H1 (cell line): ENCODE data around the gene RPL37A. TPM values are rescaled to one million over a fixed set of nuclear protein-coding genes. Genes with fewer than 3 reads are reported as not detected.

Experiments used
- CBX8 ChIP-seq: fragments of 300-800, 300-1000 bp; sonication (generic); IDR thresholded peaks from 2 replicates; pipeline ENCODE4 v1.7.1; 2016; ENCODE audit warnings: low read depth, low read length, borderline replicate concordance
- CHD2 ChIP-seq: IDR thresholded peaks from 2 replicates; pipeline ENCODE4 v1.6.1; 2012; ENCODE audit warnings: low read length, improper control_type of control experiment
- POLR2A ChIP-seq, 2 experiments: IDR thresholded peaks; 1 replicate in 1 of 2; 2 replicates in 1 of 2; pipeline ENCODE4 v1.6.1; 2011; ENCODE audit warnings: low read depth in 2 of 2, low read length in 2 of 2, mild to moderate bottlenecking in 2 of 2; ENCODE audit errors: control extremely low read depth in 1 of 2
- SIRT6 ChIP-seq: IDR thresholded peaks from one replicate; pipeline ENCODE4 v1.7.1; 2012; ENCODE audit warnings: low read length, inconsistent platforms
- SP1 ChIP-seq: IDR thresholded peaks from 2 replicates; pipeline ENCODE4 v1.6.1; 2011; ENCODE audit warnings: low read depth, low read length
- polyA plus RNA-seq, 7 experiments: library from polyadenylated mRNA; depleted of rRNA in 3 of 7; stranded (reverse) in 5 of 7; unstranded in 2 of 7; fragments of >200 nt in 5 of 7; fragments of 200-250 nt in 2 of 7; gene quantifications; 1 replicate in 5 of 7; 2 replicates in 1 of 7; 4 replicates in 1 of 7; pipeline versions ENCODE4 v1.2.1 to v1.2.3, GENCODE V29; 2011 to 2013; ENCODE audit warnings: missing spikeins in 2 of 7, mixed read lengths in 2 of 7
- total RNA-seq: library from RNA; stranded (reverse); fragmentation: NEBNext Ultra II Directional; extraction: Animal tissue kit (Norgen Biotek cat#: 25700); gene quantifications from 2 replicates; pipeline ENCODE4 v1.2.1, GENCODE V29; 2021

The RPL37A gene
- total and polyA plus RNA-seq, 2 of the 8 experiments (the other 6 are each of a cell fraction or from before 2014, with no cell fraction given): 1,737 to 3,180 TPM

DNA sequence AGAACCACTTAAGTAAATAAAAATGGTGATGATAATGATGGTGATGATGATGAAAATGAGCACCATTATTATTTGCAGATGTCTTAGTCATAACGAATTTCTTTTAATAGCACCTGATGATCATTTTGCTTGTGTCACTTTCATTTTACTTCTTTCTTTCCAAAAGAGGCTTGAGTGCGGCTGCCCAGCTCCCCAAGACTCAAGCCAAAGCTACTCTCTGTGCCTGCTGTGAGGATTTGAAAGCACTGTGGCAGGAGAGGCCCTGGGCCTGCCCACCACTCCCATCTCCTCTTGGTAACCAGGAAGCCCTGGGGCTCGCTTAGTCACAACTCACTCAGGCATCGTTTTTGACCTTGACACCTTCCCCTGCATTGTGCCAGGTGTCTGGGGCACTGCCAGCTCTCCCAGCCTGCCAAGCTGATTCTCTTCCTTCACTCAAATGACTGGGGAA is 41.2 kb downstream of the RPL37A start (continued):
- no peak for TF ChIP-seq POLR2A (IDR thresholded peaks at IDR 0.05; ENCODE audit: control extremely low read depth in 1 of 2, low read depth in 2 of 2, low read length in 2 of 2)
- TF ChIP-seq CBX8: no peak
- no peak for TF ChIP-seq CHD2
- no peak for TF ChIP-seq SP1
- TF ChIP-seq SIRT6: no peak
